ENCODE results near the gene ATE1.

ATE1 gene

GRCh38 chr10:121961456-121961855, 33.6 kb upstream of the ATE1 start:
- TF ChIP-seq, protein P1, sequence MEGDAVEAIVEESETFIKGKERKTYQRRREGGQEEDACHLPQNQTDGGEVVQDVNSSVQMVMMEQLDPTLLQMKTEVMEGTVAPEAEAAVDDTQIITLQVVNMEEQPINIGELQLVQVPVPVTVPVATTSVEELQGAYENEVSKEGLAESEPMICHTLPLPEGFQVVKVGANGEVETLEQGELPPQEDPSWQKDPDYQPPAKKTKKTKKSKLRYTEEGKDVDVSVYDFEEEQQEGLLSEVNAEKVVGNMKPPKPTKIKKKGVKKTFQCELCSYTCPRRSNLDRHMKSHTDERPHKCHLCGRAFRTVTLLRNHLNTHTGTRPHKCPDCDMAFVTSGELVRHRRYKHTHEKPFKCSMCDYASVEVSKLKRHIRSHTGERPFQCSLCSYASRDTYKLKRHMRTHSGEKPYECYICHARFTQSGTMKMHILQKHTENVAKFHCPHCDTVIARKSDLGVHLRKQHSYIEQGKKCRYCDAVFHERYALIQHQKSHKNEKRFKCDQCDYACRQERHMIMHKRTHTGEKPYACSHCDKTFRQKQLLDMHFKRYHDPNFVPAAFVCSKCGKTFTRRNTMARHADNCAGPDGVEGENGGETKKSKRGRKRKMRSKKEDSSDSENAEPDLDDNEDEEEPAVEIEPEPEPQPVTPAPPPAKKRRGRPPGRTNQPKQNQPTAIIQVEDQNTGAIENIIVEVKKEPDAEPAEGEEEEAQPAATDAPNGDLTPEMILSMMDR (IDR thresholded peaks at IDR 0.05; ENCODE audit: insufficient read depth, low read depth, low read length, missing control alignments), result no peak
- H3K4me3 ChIP-seq (ENCODE audit: low read length), result no peak overlapping the region
- DNase-seq (ENCODE audit: low read depth), result no peak

GRCh38 chr10:121959671-121960070, 31.8 kb upstream of the ATE1 start:
- TF ChIP-seq, protein P1 (IDR thresholded peaks at IDR 0.05; ENCODE audit: insufficient read depth, low read depth, low read length, missing control alignments), result no peak
- no peak for DNase-seq (ENCODE audit: low read depth)
- H3K4me3 ChIP-seq (ENCODE audit: low read length), result no peak overlapping the region

DNA sequence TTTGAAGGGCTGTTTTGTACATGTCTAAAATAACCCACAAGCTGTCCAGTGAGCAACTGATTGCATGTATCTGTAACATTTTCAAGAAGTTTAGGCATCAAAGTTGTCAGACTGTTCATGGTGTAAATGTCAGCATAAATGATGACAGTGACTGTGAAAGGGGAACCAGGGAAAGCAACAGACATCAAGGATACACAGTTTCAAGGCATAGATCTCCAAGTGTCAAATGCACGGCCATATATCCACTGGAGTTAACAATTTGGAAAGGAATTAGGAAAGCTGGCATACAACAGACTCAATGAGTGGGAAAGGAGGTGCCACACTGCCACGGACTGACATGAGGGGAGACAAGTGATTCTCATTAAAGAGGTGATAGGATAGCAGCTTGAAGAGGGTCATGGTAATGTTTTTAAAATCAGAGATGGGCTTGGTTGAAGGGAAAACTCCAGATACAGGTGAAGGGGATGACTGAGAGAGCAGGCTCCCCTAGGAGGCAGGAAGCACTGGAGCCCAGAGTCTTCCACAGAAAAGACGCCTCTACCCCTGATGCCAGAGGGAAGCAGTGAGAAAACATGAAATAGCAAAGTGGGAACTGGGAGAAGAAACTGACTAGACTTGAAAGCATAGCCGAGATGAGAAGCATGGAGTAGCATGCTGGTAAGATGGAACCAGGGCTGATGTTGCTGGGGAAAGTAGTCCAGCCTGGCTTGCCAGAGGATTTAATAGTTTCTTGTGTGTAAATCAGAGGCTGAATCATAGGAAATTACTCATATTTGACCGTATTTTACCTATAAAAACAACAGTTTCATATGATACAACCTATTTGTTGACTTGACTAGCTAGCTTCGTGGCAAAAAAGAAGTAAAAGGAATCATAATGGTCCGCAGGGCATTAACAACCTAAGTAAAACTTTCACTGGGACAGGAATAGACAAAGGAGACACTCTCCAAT, 28.6 kb upstream of the ATE1 start:
- H3K4me3 ChIP-seq (ENCODE audit: low read length), result no peak overlapping the region
- TF ChIP-seq, protein P1 (IDR thresholded peaks at IDR 0.05; ENCODE audit: insufficient read depth, low read depth, low read length, missing control alignments), result no peak
- peak; percentile 85 for DNase-seq (ENCODE audit: low read depth)

- DNase-seq (ENCODE audit: low read depth), result no peak
- TF ChIP-seq, protein P1 (IDR thresholded peaks at IDR 0.05; ENCODE audit: insufficient read depth, low read depth, low read length, missing control alignments), result no peak
- no peak overlapping the region for H3K4me3 ChIP-seq (ENCODE audit: low read length)
Observed at GRCh38 chr10:121952226-121952625, 24.4 kb upstream of the ATE1 start.

GRCh38 chr10:121949451-121949850, 21.6 kb upstream of the ATE1 start:
- TF ChIP-seq, protein P1 (IDR thresholded peaks at IDR 0.05; ENCODE audit: insufficient read depth, low read depth, low read length, missing control alignments), result no peak
- no peak for DNase-seq (ENCODE audit: low read depth)
- no peak overlapping the region for H3K4me3 ChIP-seq (ENCODE audit: low read length)

GRCh38 chr10:121949049-121949448, 21.2 kb upstream of the ATE1 start:
- TF ChIP-seq, protein P1 (IDR thresholded peaks at IDR 0.05; ENCODE audit: insufficient read depth, low read depth, low read length, missing control alignments), result no peak
- no peak overlapping the region for H3K4me3 ChIP-seq (ENCODE audit: low read length)
- no peak for DNase-seq (ENCODE audit: low read depth)

Data from epithelial cell of esophagus (primary cell).